GM23338 (cell line): ENCODE results near the gene SLC22A17. TPM values are rescaled to one million over a fixed set of nuclear protein-coding genes. Genes with fewer than 3 reads are reported as not detected.

Source experiments
- ATAC-seq: fragments of 200-7000 bp; cut with Tn5 transposase; 3 replicates; pipeline ENCODE4 v1.9.1; 2020
- DNase-seq: peaks from one replicate; pipeline ENCODE4 v3.0.0-alpha.2; 2015; ENCODE audit warnings: low spot score
- H2AFZ ChIP-seq: fragments of 200-600 bp; sonication (generic); 2 replicates; pipeline ENCODE4 v1.8.0; 2016; ENCODE audit warnings: antibody characterized with exemption, mild to moderate bottlenecking, moderate library complexity
- H3F3A ChIP-seq: fragments of 200-600 bp; sonication (generic); replicated peaks from 2 replicates; pipeline ENCODE4 v1.8.0; 2017; ENCODE audit warnings: antibody characterized with exemption, mixed run types, low read depth
- H3K27ac ChIP-seq: fragments of 200-600 bp; sonication (generic); 2 replicates; pipeline ENCODE4 v1.6.1; 2016; ENCODE audit warnings: low read depth
- H3K27me3 ChIP-seq: fragments of 200-600 bp; sonication (generic); 2 replicates; pipeline ENCODE4 v1.8.0; 2016; ENCODE audit warnings: mild to moderate bottlenecking, mixed run types, moderate library complexity; ENCODE audit not compliant: insufficient read depth
- H3K36me3 ChIP-seq: fragments of 200-600 bp; sonication (generic); 2 replicates; pipeline ENCODE4 v1.8.0; 2016; ENCODE audit warnings: mild to moderate bottlenecking; ENCODE audit not compliant: insufficient read depth
- H3K4me1 ChIP-seq: fragments of 200-600 bp; sonication (generic); 2 replicates; pipeline ENCODE4 v1.8.0; 2016; ENCODE audit warnings: mild to moderate bottlenecking, moderate library complexity; ENCODE audit not compliant: insufficient read depth
- H3K4me2 ChIP-seq: fragments of 200-600 bp; sonication (generic); 2 replicates; pipeline ENCODE4 v1.7.1; 2017; ENCODE audit warnings: mixed run types
- H3K4me3 ChIP-seq: fragments of 200-600 bp; sonication (generic); 2 replicates; pipeline ENCODE4 v1.6.1; 2016; ENCODE audit warnings: mixed run types
- H3K79me2 ChIP-seq: fragments of 200-600 bp; sonication (generic); replicated peaks from 2 replicates; pipeline ENCODE4 v1.8.0; 2017; ENCODE audit warnings: mild to moderate bottlenecking; ENCODE audit not compliant: insufficient read depth
- H3K9me2 ChIP-seq: fragments of 200-600 bp; sonication (generic); 2 replicates; pipeline ENCODE4 v1.8.0; 2017; ENCODE audit not compliant: insufficient read depth
- H4K20me1 ChIP-seq: fragments of 200-600 bp; sonication (generic); replicated peaks from 2 replicates; pipeline ENCODE4 v1.8.0; 2017; ENCODE audit warnings: mild to moderate bottlenecking; ENCODE audit not compliant: insufficient read depth
- H3K27ac Mint-ChIP-seq: 2 replicates; pipeline ENCODE4 v1.8.0; 2020; ENCODE audit warnings: inconsistent platforms, mild to moderate bottlenecking, moderate library complexity, mixed read lengths
- H3K27me3 Mint-ChIP-seq: 3 replicates; pipeline ENCODE4 v1.8.0; 2022; ENCODE audit warnings: low read depth, mild to moderate bottlenecking, moderate library complexity, mixed read lengths, inconsistent platforms; ENCODE audit not compliant: insufficient read depth, poor library complexity
- H3K36me3 Mint-ChIP-seq: 3 replicates; pipeline ENCODE4 v1.8.0; 2021; ENCODE audit warnings: low read depth, mild to moderate bottlenecking, inconsistent platforms, moderate library complexity, mixed read lengths
- H3K4me1 Mint-ChIP-seq: 3 replicates; pipeline ENCODE4 v1.8.0; 2020; ENCODE audit warnings: mild to moderate bottlenecking, inconsistent platforms, mixed read lengths
- H3K4me3 Mint-ChIP-seq: 3 replicates; pipeline ENCODE4 v1.8.0; 2021; ENCODE audit warnings: moderate library complexity, mild to moderate bottlenecking, inconsistent platforms, mixed read lengths
- H3K9me3 Mint-ChIP-seq: 3 replicates; pipeline ENCODE4 v1.8.0; 2020; ENCODE audit warnings: moderate library complexity, mild to moderate bottlenecking, inconsistent platforms, mixed read lengths
- CREB1 ChIP-seq: fragments of 250-450 bp; sonication (Bioruptor Pico); IDR thresholded peaks from 2 replicates; pipeline ENCODE4 v1.5.0; 2020; ENCODE audit warnings: low read depth, mild to moderate bottlenecking, moderate library complexity
- EZH2 ChIP-seq: fragments of 200-600 bp; sonication (generic); IDR thresholded peaks from one replicate; pipeline ENCODE4 v1.8.0; 2017; ENCODE audit warnings: antibody characterized with exemption, mild to moderate bottlenecking, low read depth; ENCODE audit not compliant: unreplicated experiment
- EZH2phosphoT487 ChIP-seq: fragments of 200-600 bp; sonication (generic); IDR thresholded peaks from one replicate; pipeline ENCODE4 v1.8.1; 2018; ENCODE audit warnings: antibody characterized with exemption; ENCODE audit not compliant: unreplicated experiment
- JUNB ChIP-seq: IDR thresholded peaks from one replicate; pipeline ENCODE4 v1.6.1; 2016; ENCODE audit warnings: antibody characterized with exemption; ENCODE audit not compliant: unreplicated experiment
- NANOG ChIP-seq: IDR thresholded peaks from 2 replicates; pipeline ENCODE4 v1.6.1; 2016; ENCODE audit warnings: antibody characterized with exemption, borderline replicate concordance
- POLR2AphosphoS5 ChIP-seq: IDR thresholded peaks from 2 replicates; pipeline ENCODE4 v1.6.1; 2016; ENCODE audit warnings: antibody characterized with exemption, low read depth
- STAT1 ChIP-seq: IDR thresholded peaks from one replicate; pipeline ENCODE4 v1.6.1; 2016; ENCODE audit warnings: antibody characterized with exemption; ENCODE audit not compliant: unreplicated experiment
- ZNF114 ChIP-seq: fragments of 250-450 bp; sonication (Bioruptor Pico); IDR thresholded peaks from 2 replicates; pipeline ENCODE4 v1.5.0; 2020; ENCODE audit warnings: mild to moderate bottlenecking, moderate library complexity
- ZNF331 ChIP-seq: fragments of 250-450 bp; sonication (Bioruptor Pico); IDR thresholded peaks from 2 replicates; pipeline ENCODE4 v1.5.0; 2020; ENCODE audit warnings: low read depth, mild to moderate bottlenecking, moderate library complexity
- polyA plus RNA-seq: library from polyadenylated mRNA; unstranded; fragments of >200 nt; fragmentation: Nextera tagmentation; extraction: Ambion mirVana; gene quantifications from 2 replicates; pipeline ENCODE4 v1.2.1, GENCODE V29; 2016
- total RNA-seq: library from RNA; depleted of rRNA; stranded (reverse); fragments of >200 nt; shearing (Covaris generic); gene quantifications from 2 replicates; pipeline ENCODE4 v1.2.3, GENCODE V29; 2014
- TF ChIP-seq, protein P1 (sequence below): fragments of 250-450 bp; sonication (Bioruptor Pico); IDR thresholded peaks from 2 replicates; pipeline ENCODE4 v1.5.0; 2020; ENCODE audit warnings: mild to moderate bottlenecking, moderate library complexity
- TF ChIP-seq, protein P2 (sequence below): IDR thresholded peaks from one replicate; pipeline ENCODE4 v1.6.1; 2018; ENCODE audit warnings: antibody characterized with exemption; ENCODE audit not compliant: unreplicated experiment
- TF ChIP-seq, protein P3 (sequence below), 2 experiments: fragments of 200-600 bp in 1 of 2; sonication (generic) in 1 of 2; conservative IDR thresholded peaks; 2 replicates each; pipeline versions ENCODE4 v1.5.1 to v1.6.1; 2016 to 2017; ENCODE audit warnings: antibody characterized with exemption in 2 of 2, low read depth in 2 of 2, mild to moderate bottlenecking in 2 of 2, moderate library complexity in 1 of 2
- TF ChIP-seq, protein P4 (sequence below): IDR thresholded peaks from 2 replicates; pipeline ENCODE4 v1.6.1; 2016; ENCODE audit warnings: antibody characterized with exemption

The SLC22A17 gene
- total and polyA plus RNA-seq, 2 experiments from 2014 or later: 28.6 to 56.6 TPM

- TF ChIP-seq, protein P1, sequence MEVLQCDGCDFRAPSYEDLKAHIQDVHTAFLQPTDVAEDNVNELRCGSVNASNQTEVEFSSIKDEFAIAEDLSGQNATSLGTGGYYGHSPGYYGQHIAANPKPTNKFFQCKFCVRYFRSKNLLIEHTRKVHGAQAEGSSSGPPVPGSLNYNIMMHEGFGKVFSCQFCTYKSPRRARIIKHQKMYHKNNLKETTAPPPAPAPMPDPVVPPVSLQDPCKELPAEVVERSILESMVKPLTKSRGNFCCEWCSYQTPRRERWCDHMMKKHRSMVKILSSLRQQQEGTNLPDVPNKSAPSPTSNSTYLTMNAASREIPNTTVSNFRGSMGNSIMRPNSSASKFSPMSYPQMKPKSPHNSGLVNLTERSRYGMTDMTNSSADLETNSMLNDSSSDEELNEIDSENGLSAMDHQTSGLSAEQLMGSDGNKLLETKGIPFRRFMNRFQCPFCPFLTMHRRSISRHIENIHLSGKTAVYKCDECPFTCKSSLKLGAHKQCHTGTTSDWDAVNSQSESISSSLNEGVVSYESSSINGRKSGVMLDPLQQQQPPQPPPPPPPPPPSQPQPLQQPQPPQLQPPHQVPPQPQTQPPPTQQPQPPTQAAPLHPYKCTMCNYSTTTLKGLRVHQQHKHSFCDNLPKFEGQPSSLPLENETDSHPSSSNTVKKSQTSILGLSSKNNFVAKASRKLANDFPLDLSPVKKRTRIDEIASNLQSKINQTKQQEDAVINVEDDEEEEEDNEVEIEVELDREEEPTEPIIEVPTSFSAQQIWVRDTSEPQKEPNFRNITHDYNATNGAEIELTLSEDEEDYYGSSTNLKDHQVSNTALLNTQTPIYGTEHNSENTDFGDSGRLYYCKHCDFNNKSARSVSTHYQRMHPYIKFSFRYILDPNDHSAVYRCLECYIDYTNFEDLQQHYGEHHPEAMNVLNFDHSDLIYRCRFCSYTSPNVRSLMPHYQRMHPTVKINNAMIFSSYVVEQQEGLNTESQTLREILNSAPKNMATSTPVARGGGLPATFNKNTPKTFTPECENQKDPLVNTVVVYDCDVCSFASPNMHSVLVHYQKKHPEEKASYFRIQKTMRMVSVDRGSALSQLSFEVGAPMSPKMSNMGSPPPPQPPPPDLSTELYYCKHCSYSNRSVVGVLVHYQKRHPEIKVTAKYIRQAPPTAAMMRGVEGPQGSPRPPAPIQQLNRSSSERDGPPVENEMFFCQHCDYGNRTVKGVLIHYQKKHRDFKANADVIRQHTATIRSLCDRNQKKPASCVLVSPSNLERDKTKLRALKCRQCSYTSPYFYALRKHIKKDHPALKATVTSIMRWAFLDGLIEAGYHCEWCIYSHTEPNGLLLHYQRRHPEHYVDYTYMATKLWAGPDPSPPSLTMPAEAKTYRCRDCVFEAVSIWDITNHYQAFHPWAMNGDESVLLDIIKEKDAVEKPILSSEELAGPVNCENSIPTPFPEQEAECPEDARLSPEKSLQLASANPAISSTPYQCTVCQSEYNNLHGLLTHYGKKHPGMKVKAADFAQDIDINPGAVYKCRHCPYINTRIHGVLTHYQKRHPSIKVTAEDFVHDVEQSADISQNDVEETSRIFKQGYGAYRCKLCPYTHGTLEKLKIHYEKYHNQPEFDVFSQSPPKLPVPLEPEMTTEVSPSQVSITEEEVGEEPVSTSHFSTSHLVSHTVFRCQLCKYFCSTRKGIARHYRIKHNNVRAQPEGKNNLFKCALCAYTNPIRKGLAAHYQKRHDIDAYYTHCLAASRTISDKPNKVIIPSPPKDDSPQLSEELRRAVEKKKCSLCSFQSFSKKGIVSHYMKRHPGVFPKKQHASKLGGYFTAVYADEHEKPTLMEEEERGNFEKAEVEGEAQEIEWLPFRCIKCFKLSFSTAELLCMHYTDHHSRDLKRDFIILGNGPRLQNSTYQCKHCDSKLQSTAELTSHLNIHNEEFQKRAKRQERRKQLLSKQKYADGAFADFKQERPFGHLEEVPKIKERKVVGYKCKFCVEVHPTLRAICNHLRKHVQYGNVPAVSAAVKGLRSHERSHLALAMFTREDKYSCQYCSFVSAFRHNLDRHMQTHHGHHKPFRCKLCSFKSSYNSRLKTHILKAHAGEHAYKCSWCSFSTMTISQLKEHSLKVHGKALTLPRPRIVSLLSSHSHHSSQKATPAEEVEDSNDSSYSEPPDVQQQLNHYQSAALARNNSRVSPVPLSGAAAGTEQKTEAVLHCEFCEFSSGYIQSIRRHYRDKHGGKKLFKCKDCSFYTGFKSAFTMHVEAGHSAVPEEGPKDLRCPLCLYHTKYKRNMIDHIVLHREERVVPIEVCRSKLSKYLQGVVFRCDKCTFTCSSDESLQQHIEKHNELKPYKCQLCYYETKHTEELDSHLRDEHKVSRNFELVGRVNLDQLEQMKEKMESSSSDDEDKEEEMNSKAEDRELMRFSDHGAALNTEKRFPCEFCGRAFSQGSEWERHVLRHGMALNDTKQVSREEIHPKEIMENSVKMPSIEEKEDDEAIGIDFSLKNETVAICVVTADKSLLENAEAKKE: no peak
- TF ChIP-seq NANOG (no peak), JUNB (no peak)
Measured at GRCh38 chr14:23297611-23298277, 54.9 kb downstream of the SLC22A17 start (continued).

GRCh38 chr14:23297096-23297495 lies 55.6 kb downstream of the SLC22A17 start:
- peaks cover 20% of the 10 kb centered on the region; the same call in 1 of the 2 replicates for H3K4me1 ChIP-seq
- H3K36me3 ChIP-seq: no peaks in the 10 kb centered on the region
- H3F3A ChIP-seq: peaks cover 8% of the 10 kb centered on the region
- Mint-ChIP-seq H3K4me1 (peaks cover 16% of the 10 kb centered on the region), H3K9me3 (no peaks in the 10 kb centered on the region), H3K4me3 (no peak overlapping the region), H3K27me3 (peaks cover 84% of the 10 kb centered on the region), H3K36me3 (no peaks in the 10 kb centered on the region), H3K27ac (no peak overlapping the region)
- H3K9me2 ChIP-seq: no peaks in the 10 kb centered on the region
- H3K4me2 ChIP-seq: no peak overlapping the region
- DNase-seq: no peak
- no peaks in the 10 kb centered on the region for H3K79me2 ChIP-seq
- H3K4me3 ChIP-seq: no peak overlapping the region
- H2AFZ ChIP-seq: no peak overlapping the region
- no peak for ATAC-seq
- H3K27me3 ChIP-seq: peaks cover 87% of the 10 kb centered on the region
- peaks cover 20% of the 10 kb centered on the region for H4K20me1 ChIP-seq
- no peak overlapping the region for H3K27ac ChIP-seq
- TF ChIP-seq EZH2phosphoT487 (no peak), ZNF114 (CRISPR knock-in tag) (no peak), STAT1 (no peak), POLR2AphosphoS5 (no peak), JUNB (no peak), EZH2 (no peak), ZNF331 (CRISPR knock-in tag) (no peak), CREB1 (CRISPR knock-in tag) (no peak), NANOG (no peak)
- TF ChIP-seq, protein P2, sequence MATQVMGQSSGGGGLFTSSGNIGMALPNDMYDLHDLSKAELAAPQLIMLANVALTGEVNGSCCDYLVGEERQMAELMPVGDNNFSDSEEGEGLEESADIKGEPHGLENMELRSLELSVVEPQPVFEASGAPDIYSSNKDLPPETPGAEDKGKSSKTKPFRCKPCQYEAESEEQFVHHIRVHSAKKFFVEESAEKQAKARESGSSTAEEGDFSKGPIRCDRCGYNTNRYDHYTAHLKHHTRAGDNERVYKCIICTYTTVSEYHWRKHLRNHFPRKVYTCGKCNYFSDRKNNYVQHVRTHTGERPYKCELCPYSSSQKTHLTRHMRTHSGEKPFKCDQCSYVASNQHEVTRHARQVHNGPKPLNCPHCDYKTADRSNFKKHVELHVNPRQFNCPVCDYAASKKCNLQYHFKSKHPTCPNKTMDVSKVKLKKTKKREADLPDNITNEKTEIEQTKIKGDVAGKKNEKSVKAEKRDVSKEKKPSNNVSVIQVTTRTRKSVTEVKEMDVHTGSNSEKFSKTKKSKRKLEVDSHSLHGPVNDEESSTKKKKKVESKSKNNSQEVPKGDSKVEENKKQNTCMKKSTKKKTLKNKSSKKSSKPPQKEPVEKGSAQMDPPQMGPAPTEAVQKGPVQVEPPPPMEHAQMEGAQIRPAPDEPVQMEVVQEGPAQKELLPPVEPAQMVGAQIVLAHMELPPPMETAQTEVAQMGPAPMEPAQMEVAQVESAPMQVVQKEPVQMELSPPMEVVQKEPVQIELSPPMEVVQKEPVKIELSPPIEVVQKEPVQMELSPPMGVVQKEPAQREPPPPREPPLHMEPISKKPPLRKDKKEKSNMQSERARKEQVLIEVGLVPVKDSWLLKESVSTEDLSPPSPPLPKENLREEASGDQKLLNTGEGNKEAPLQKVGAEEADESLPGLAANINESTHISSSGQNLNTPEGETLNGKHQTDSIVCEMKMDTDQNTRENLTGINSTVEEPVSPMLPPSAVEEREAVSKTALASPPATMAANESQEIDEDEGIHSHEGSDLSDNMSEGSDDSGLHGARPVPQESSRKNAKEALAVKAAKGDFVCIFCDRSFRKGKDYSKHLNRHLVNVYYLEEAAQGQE: no peak
- TF ChIP-seq, protein P3, sequence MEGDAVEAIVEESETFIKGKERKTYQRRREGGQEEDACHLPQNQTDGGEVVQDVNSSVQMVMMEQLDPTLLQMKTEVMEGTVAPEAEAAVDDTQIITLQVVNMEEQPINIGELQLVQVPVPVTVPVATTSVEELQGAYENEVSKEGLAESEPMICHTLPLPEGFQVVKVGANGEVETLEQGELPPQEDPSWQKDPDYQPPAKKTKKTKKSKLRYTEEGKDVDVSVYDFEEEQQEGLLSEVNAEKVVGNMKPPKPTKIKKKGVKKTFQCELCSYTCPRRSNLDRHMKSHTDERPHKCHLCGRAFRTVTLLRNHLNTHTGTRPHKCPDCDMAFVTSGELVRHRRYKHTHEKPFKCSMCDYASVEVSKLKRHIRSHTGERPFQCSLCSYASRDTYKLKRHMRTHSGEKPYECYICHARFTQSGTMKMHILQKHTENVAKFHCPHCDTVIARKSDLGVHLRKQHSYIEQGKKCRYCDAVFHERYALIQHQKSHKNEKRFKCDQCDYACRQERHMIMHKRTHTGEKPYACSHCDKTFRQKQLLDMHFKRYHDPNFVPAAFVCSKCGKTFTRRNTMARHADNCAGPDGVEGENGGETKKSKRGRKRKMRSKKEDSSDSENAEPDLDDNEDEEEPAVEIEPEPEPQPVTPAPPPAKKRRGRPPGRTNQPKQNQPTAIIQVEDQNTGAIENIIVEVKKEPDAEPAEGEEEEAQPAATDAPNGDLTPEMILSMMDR (conservative IDR thresholded peaks at IDR 0.05; ENCODE audit: low read depth in 2 of 2): no peak
- TF ChIP-seq, protein P4, sequence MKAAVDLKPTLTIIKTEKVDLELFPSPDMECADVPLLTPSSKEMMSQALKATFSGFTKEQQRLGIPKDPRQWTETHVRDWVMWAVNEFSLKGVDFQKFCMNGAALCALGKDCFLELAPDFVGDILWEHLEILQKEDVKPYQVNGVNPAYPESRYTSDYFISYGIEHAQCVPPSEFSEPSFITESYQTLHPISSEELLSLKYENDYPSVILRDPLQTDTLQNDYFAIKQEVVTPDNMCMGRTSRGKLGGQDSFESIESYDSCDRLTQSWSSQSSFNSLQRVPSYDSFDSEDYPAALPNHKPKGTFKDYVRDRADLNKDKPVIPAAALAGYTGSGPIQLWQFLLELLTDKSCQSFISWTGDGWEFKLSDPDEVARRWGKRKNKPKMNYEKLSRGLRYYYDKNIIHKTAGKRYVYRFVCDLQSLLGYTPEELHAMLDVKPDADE: no peak
